IMR-90 (cell line): ENCODE results near the gene S1PR2. TPM values are rescaled to one million over a fixed set of nuclear protein-coding genes. Genes with fewer than 3 reads are reported as not detected.

Experiments
- ATAC-seq: fragments of 200-7000 bp; cut with Tn5 transposase; 2 replicates; pipeline ENCODE4 v1.9.1; 2020; ENCODE audit warnings: low read depth, mild to moderate bottlenecking, moderate library complexity
- BruUV-seq: library from RNA; stranded (reverse); fragments of 400-500 nt; replicated peaks from 2 replicates; lab custom pipeline; 2021; lab: Mats Ljungman, UMichigan
- CTCF ChIA-PET: fragments of 300-600 bp; formaldehyde crosslinking; extraction: SDS; loops from one replicate; lab custom pipeline; 2021; ENCODE audit warnings: antibody characterized with exemption; lab: Yijun Ruan, JAX
- POLR2A ChIA-PET: fragments of 300-600 bp; sonication (Branson Sonifier 250); formaldehyde crosslinking; loops from one replicate; lab custom pipeline; 2022; ENCODE audit warnings: antibody characterized with exemption; ENCODE audit not compliant: unreplicated experiment; lab: Charles Lee
- DNase-seq: peaks from one replicate; pipeline ENCODE4 v3.0.0; 2013
- H2AFZ ChIP-seq: replicated peaks from 2 replicates; pipeline ENCODE3; 2013; ENCODE audit warnings: low read length, mild to moderate bottlenecking; ENCODE audit not compliant: poor library complexity
- H2AK5ac ChIP-seq: 2 replicates; pipeline ENCODE4 v1.6.1; 2013; ENCODE audit warnings: low read depth, low read length, inconsistent platforms
- H2AK9ac ChIP-seq: replicated peaks from 2 replicates; pipeline ENCODE3; 2013; ENCODE audit warnings: mild to moderate bottlenecking, low read depth, low read length, moderate library complexity; ENCODE audit not compliant: poor library complexity
- H2BK120ac ChIP-seq: 2 replicates; pipeline ENCODE4 v1.6.1; 2013; ENCODE audit warnings: low read depth, low read length, inconsistent platforms
- H2BK15ac ChIP-seq: 3 replicates; pipeline ENCODE4 v1.6.1; 2013; ENCODE audit warnings: low read depth, low read length, inconsistent platforms
- H2BK20ac ChIP-seq: 2 replicates; pipeline ENCODE4 v1.6.1; 2013; ENCODE audit warnings: low read depth, mild to moderate bottlenecking, inconsistent platforms, low read length, moderate library complexity
- H2BK5ac ChIP-seq: 2 replicates; pipeline ENCODE4 v1.6.1; 2013; ENCODE audit warnings: mild to moderate bottlenecking, low read depth, low read length, inconsistent platforms; ENCODE audit not compliant: poor library complexity, severe bottlenecking
- H3K14ac ChIP-seq: replicated peaks from 2 replicates; pipeline ENCODE4 v1.6.1; 2013; ENCODE audit warnings: low read depth, low read length, inconsistent platforms
- H3K18ac ChIP-seq: 2 replicates; pipeline ENCODE4 v1.6.1; 2013; ENCODE audit warnings: low read depth, low read length, control low read depth
- H3K23ac ChIP-seq: 2 replicates; pipeline ENCODE4 v1.6.1; 2013; ENCODE audit warnings: low read depth, low read length, inconsistent platforms
- H3K27ac ChIP-seq: 2 replicates; pipeline ENCODE4 v1.5.1; 2013; ENCODE audit warnings: mild to moderate bottlenecking, control low read depth, low read length; ENCODE audit not compliant: insufficient read depth
- H3K27me3 ChIP-seq: 2 replicates; pipeline ENCODE4 v1.6.1; 2013; ENCODE audit warnings: low read length; ENCODE audit not compliant: control insufficient read depth, insufficient read depth
- H3K36me3 ChIP-seq: 2 replicates; pipeline ENCODE4 v1.6.1; 2013; ENCODE audit warnings: low read length, mixed read lengths; ENCODE audit not compliant: control insufficient read depth, insufficient read depth
- H3K4ac ChIP-seq: 2 replicates; pipeline ENCODE4 v1.6.1; 2013; ENCODE audit warnings: low read depth, low read length, inconsistent platforms
- H3K4me1 ChIP-seq: 2 replicates; pipeline ENCODE4 v1.6.1; 2013; ENCODE audit warnings: low read length, mixed read lengths; ENCODE audit not compliant: control insufficient read depth, insufficient read depth
- H3K4me2 ChIP-seq: 2 replicates; pipeline ENCODE4 v1.6.1; 2013; ENCODE audit warnings: low read depth, mild to moderate bottlenecking, control low read depth, low read length, moderate library complexity
- H3K4me3 ChIP-seq: 2 replicates; pipeline ENCODE4 v1.5.1; 2013; ENCODE audit warnings: low read depth, mild to moderate bottlenecking, control low read depth, low read length, moderate library complexity; ENCODE audit not compliant: insufficient read depth
- H3K56ac ChIP-seq: 2 replicates; pipeline ENCODE4 v1.6.1; 2013; ENCODE audit warnings: low read length, inconsistent platforms; ENCODE audit not compliant: insufficient read depth; ENCODE audit errors: extremely low read depth
- H3K79me1 ChIP-seq, 2 experiments: 2 replicates each; pipeline ENCODE4 v1.6.1; 2013; ENCODE audit warnings: low read length in 2 of 2, inconsistent platforms in 1 of 2, low read depth in 1 of 2
- H3K9ac ChIP-seq: 2 replicates; pipeline ENCODE4 v1.6.1; 2013; ENCODE audit warnings: low read depth, low read length, control low read depth
- H3K9me1 ChIP-seq: 2 replicates; pipeline ENCODE4 v1.6.1; 2013; ENCODE audit warnings: low read length, inconsistent platforms; ENCODE audit not compliant: insufficient read depth
- H3K9me3 ChIP-seq: 2 replicates; pipeline ENCODE4 v1.6.1; 2013; ENCODE audit warnings: low read length; ENCODE audit not compliant: control insufficient read depth, insufficient read depth
- H4K20me1 ChIP-seq: 2 replicates; pipeline ENCODE4 v1.6.1; 2013; ENCODE audit warnings: low read length, inconsistent platforms; ENCODE audit not compliant: insufficient read depth
- H4K5ac ChIP-seq: 2 replicates; pipeline ENCODE4 v1.6.1; 2013; ENCODE audit warnings: mild to moderate bottlenecking, low read depth, low read length, control low read depth
- H4K8ac ChIP-seq, 2 experiments: 2 replicates each; pipeline ENCODE4 v1.6.1; 2013; ENCODE audit warnings: low read depth in 2 of 2, low read length in 2 of 2, control low read depth in 1 of 2, inconsistent platforms in 1 of 2
- H4K91ac ChIP-seq: 2 replicates; pipeline ENCODE4 v1.6.1; 2013; ENCODE audit warnings: low read depth, low read length, inconsistent platforms; ENCODE audit not compliant: insufficient read depth
- BHLHE40 ChIP-seq: fragments of 150-350 bp; IDR thresholded peaks from 2 replicates; pipeline ENCODE4 v1.6.1; 2016; ENCODE audit warnings: mild to moderate bottlenecking, low read depth, low read length
- CHD1 ChIP-seq: IDR thresholded peaks from 2 replicates; pipeline ENCODE4 v1.6.1; 2012; ENCODE audit warnings: low read depth, low read length, improper control_type of control experiment
- FOS ChIP-seq: fragments of 150-350 bp; IDR thresholded peaks from 2 replicates; pipeline ENCODE4 v1.6.1; 2016; ENCODE audit warnings: low read depth, low read length
- MAZ ChIP-seq: IDR thresholded peaks from 2 replicates; pipeline ENCODE4 v1.6.1; 2012; ENCODE audit warnings: low read depth, mild to moderate bottlenecking, low read length, improper control_type of control experiment, moderate library complexity, borderline replicate concordance
- NFE2L2 ChIP-seq: fragments of 150-350 bp; IDR thresholded peaks from 2 replicates; pipeline ENCODE4 v1.6.1; 2016; ENCODE audit warnings: low read depth, mild to moderate bottlenecking, low read length
- POLR2A ChIP-seq: IDR thresholded peaks from 2 replicates; pipeline ENCODE4 v1.6.1; 2012; ENCODE audit warnings: mild to moderate bottlenecking, low read depth, low read length
- RCOR1 ChIP-seq: IDR thresholded peaks from 2 replicates; pipeline ENCODE4 v1.6.1; 2012; ENCODE audit warnings: mild to moderate bottlenecking, low read length, improper control_type of control experiment; ENCODE audit not compliant: insufficient replicate concordance
- RFX5 ChIP-seq: IDR thresholded peaks from 2 replicates; pipeline ENCODE4 v1.8.0; 2012; ENCODE audit warnings: low read depth, mild to moderate bottlenecking, low read length, moderate library complexity
- SMC3 ChIP-seq: fragments of 150-350 bp; IDR thresholded peaks from 2 replicates; pipeline ENCODE4 v1.6.1; 2016; ENCODE audit warnings: low read depth, mild to moderate bottlenecking, antibody characterized with exemption, low read length, moderate library complexity
- WGBS, 2 experiments: methylation state at CpG; one replicate each; pipeline versions ENCODE4 v1.1.5 to v1.1.7; 2013; ENCODE audit warnings: missing lambda C conversion rate in 2 of 2; ENCODE audit not compliant: insufficient read length in 1 of 2; ENCODE audit errors: extremely low coverage in 2 of 2; 5-methylcytosine and 5-hydroxymethylcytosine counted together
- dilution Hi-C: fragments of 300-500 bp; cut with HindIII; formaldehyde crosslinking; loops from one replicate; pipeline ENCODE4 v1.14.3; 2018; ENCODE audit warnings: low sequenced_read_pairs; ENCODE audit not compliant: unreplicated experiment
- in situ Hi-C: fragments of 300-500 bp; cut with MboI; formaldehyde crosslinking; loops from 3 replicates; pipeline ENCODE4 v1.14.3; 2019; ENCODE audit warnings: low sequenced_read_pairs, inconsistent platforms, mixed read lengths
- intact Hi-C: fragments of 100-400 bp; cut with micrococcal nuclease; formaldehyde crosslinking; loops from 2 replicates; pipeline ENCODE4 v1.10.0; 2022
- polyA plus RNA-seq, 3 experiments: library from polyadenylated mRNA; depleted of rRNA; stranded (reverse); fragments of >200 nt; gene quantifications; 2 replicates each; pipeline ENCODE4 v1.2.3, GENCODE V29; 2012; ENCODE audit warnings: low replicate concordance in 1 of 3
- total RNA-seq: library from RNA; depleted of rRNA; stranded (reverse); fragments of >200 nt; gene quantifications from 2 replicates; pipeline ENCODE4 v1.2.3, GENCODE V29; 2012
- TF ChIP-seq, protein P1 (sequence below): fragments of 150-350 bp; IDR thresholded peaks from 2 replicates; pipeline ENCODE4 v1.6.1; 2017; ENCODE audit warnings: mild to moderate bottlenecking, antibody characterized with exemption, low read length, low read depth
- TF ChIP-seq, protein P2 (sequence below): conservative IDR thresholded peaks from 2 replicates; pipeline ENCODE4 v1.5.1; 2012; ENCODE audit warnings: mild to moderate bottlenecking, low read depth, low read length, improper control_type of control experiment

The S1PR2 gene
- total and polyA plus RNA-seq, 2 of the 4 experiments (the other 2 are of a cell fraction): 14.0 to 15.0 TPM

DNA sequence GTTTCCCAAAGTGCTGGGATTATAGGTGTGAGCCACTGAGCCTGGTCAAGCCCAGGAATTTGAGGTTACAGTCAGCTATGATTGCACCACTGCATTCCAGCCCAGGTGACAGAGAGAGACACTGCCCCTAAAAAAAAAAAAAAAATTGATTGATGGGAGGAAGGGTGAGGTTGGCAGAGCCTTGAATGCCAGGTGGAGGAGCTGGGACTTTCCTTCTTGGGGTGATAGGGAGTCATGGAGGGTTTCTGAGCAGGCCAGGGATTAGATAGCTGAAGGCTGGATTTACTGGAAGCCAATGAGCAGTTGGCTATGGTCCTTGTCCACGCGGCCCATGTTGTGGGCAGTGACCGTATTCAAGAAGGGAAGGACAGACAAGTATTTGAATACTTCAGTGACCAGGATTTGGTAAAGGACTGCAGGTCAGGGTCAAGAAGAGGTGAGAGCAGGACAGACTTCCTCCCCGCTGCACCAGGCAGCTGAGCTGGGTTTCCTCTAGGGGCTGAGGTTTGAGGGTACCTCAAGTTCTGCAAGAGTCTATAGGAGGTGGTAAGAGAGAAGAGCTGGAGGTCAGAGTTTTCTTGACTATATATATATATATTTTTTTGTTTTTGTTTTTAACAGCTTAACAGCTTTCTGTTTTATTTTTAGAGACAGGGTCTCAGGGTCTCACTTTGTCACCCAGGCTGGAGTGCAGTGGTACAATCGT lies 48.8 kb upstream of the S1PR2 start (continued):
- TF ChIP-seq, protein P1, sequence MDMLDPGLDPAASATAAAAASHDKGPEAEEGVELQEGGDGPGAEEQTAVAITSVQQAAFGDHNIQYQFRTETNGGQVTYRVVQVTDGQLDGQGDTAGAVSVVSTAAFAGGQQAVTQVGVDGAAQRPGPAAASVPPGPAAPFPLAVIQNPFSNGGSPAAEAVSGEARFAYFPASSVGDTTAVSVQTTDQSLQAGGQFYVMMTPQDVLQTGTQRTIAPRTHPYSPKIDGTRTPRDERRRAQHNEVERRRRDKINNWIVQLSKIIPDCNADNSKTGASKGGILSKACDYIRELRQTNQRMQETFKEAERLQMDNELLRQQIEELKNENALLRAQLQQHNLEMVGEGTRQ: no peak

DNA sequence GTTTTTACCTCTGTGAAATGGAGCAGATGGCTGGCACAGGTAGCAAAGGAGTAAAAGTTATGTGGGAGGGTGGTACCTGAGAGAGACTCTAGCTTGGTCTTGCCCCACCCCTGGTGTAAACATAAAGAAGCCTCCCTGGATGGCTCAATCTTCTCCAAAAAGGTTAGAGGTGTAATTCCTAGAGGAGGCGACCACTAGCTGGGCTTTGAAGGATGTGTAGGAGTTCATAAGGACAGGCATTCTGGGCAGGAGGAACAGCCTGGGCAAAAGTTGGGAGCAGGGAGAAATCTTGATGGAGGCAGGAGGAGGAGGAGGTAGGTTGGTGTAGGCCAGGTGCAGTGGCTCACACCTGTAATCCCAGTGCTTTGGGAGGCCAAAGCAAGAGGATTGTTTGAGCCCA lies 47.8 kb upstream of the S1PR2 start:
- no peak overlapping the region for H3K9ac ChIP-seq
- H4K5ac ChIP-seq: no peak overlapping the region
- H2BK20ac ChIP-seq: no peak overlapping the region
- no peaks in the 10 kb centered on the region for H4K20me1 ChIP-seq
- dilution Hi-C loops: no loop called here
- H2AFZ ChIP-seq: no peak overlapping the region
- H3K23ac ChIP-seq: no peak overlapping the region
- H2BK120ac ChIP-seq: no peak overlapping the region
- H3K18ac ChIP-seq: no peak overlapping the region
- H3K4me1 ChIP-seq: peaks cover 5% of the 10 kb centered on the region
- intact Hi-C loops: no loop called here
- H4K8ac ChIP-seq: no peak overlapping the region
- in situ Hi-C loops: no loop called here
- no peak overlapping the region for H3K56ac ChIP-seq
- no CpG with 5 or more reads among the region's 1 CpG for WGBS, 2 experiments
- TF ChIP-seq SMC3 (no peak), RFX5 (no peak), FOS (no peak), NFE2L2 (no peak), MAZ (no peak), POLR2A (no peak), RCOR1 (no peak), BHLHE40 (no peak), CHD1 (no peak)
- TF ChIP-seq, protein P2, sequence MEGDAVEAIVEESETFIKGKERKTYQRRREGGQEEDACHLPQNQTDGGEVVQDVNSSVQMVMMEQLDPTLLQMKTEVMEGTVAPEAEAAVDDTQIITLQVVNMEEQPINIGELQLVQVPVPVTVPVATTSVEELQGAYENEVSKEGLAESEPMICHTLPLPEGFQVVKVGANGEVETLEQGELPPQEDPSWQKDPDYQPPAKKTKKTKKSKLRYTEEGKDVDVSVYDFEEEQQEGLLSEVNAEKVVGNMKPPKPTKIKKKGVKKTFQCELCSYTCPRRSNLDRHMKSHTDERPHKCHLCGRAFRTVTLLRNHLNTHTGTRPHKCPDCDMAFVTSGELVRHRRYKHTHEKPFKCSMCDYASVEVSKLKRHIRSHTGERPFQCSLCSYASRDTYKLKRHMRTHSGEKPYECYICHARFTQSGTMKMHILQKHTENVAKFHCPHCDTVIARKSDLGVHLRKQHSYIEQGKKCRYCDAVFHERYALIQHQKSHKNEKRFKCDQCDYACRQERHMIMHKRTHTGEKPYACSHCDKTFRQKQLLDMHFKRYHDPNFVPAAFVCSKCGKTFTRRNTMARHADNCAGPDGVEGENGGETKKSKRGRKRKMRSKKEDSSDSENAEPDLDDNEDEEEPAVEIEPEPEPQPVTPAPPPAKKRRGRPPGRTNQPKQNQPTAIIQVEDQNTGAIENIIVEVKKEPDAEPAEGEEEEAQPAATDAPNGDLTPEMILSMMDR: no peak
- H2AK5ac ChIP-seq: no peak overlapping the region
- H3K36me3 ChIP-seq: no peaks in the 10 kb centered on the region
- H3K79me1 ChIP-seq: no peaks in the 10 kb centered on the region
- BruUV-seq: no TSS peak
- DNase-seq: no peak
- no peak overlapping the region for H4K91ac ChIP-seq
- no peak for ATAC-seq
- H3K27ac ChIP-seq: no peak overlapping the region
- H2AK9ac ChIP-seq: no peak overlapping the region
- no peak overlapping the region for H3K14ac ChIP-seq
- POLR2A ChIA-PET: no interaction called here
- H3K9me1 ChIP-seq: peaks cover 5% of the 10 kb centered on the region; the same call in 1 of the 2 replicates
- no peaks in the 10 kb centered on the region for H3K27me3 ChIP-seq
- CTCF ChIA-PET: no interaction called here
- H3K4me3 ChIP-seq: no peak overlapping the region
- H3K4ac ChIP-seq: no peak overlapping the region
- H2BK5ac ChIP-seq: no peak overlapping the region
- H2BK15ac ChIP-seq: no peak overlapping the region
- no peaks in the 10 kb centered on the region for H3K9me3 ChIP-seq
- H3K4me2 ChIP-seq: no peak overlapping the region
